ENCODE data around the gene EEF1AKMT1. TPM values are rescaled to one million over a fixed set of nuclear protein-coding genes. Genes with fewer than 3 reads are reported as not detected.
A peak's percentile ranks its signal among the peaks of the same experiment; 100 is the strongest.

EEF1AKMT1 gene
- total RNA-seq, 1 donor from 2014 or later = 5.3 TPM

- H3K27me3 ChIP-seq (ENCODE audit: control insufficient read depth, insufficient read depth, low read length) = peaks cover 1% of the 10 kb centered on the region
- peak overlapping the region; percentile 56 for H3K4me3 ChIP-seq (ENCODE audit: low read depth, low read length)
- no peak for TF ChIP-seq CTCF (IDR thresholded peaks at IDR 0.05; ENCODE audit: insufficient read depth, low read length, severe bottlenecking)
- no peaks in the 10 kb centered on the region for H3K36me3 ChIP-seq (ENCODE audit: control insufficient read depth, insufficient read depth, low read length)
- DNase-seq (ENCODE audit: low read depth) (no peak), FAIRE-seq (no peak)
Observed at GRCh38 chr13:20704459-20705069, 69.2 kb downstream of the EEF1AKMT1 start.

GRCh38 chr13:20703780-20704458 lies 69.8 kb downstream of the EEF1AKMT1 start:
- TF ChIP-seq CTCF (IDR thresholded peaks at IDR 0.05; ENCODE audit: insufficient read depth, low read length, severe bottlenecking) = peak; percentile 53
- H3K4me3 ChIP-seq (ENCODE audit: low read depth, low read length) = peak overlapping the region; percentile 56
- DNase-seq (ENCODE audit: low read depth) = peak; percentile 59
- H3K27me3 ChIP-seq (ENCODE audit: control insufficient read depth, insufficient read depth, low read length) = peaks cover 1% of the 10 kb centered on the region
- FAIRE-seq = no peak
- no peaks in the 10 kb centered on the region for H3K36me3 ChIP-seq (ENCODE audit: control insufficient read depth, insufficient read depth, low read length)

- H3K4me3 ChIP-seq (ENCODE audit: low read depth, low read length) = peak within 1 kb of the TSS; percentile 56
- peaks cover 1% of the 10 kb centered on the region for H3K27me3 ChIP-seq (ENCODE audit: control insufficient read depth, insufficient read depth, low read length)
- DNase-seq (ENCODE audit: low read depth) (no peak), FAIRE-seq (no peak)
- TF ChIP-seq CTCF (IDR thresholded peaks at IDR 0.05; ENCODE audit: insufficient read depth, low read length, severe bottlenecking) = no peak
- no peaks in the 10 kb centered on the region for H3K36me3 ChIP-seq (ENCODE audit: control insufficient read depth, insufficient read depth, low read length)
Observed at GRCh38 chr13:20702915-20703779, 70.6 kb downstream of the EEF1AKMT1 start, which contains the start of gene IL17D. IL17D (plus strand) TSS chr13:20703699; CDS start chr13:20704002, 303 bp downstream.

GRCh38 chr13:20702530-20702914 lies 71.2 kb downstream of the EEF1AKMT1 start:
- DNase-seq (ENCODE audit: low read depth) (peak; percentile 12), FAIRE-seq (no peak)
- H3K36me3 ChIP-seq (ENCODE audit: control insufficient read depth, insufficient read depth, low read length) = no peaks in the 10 kb centered on the region
- no peak for TF ChIP-seq CTCF (IDR thresholded peaks at IDR 0.05; ENCODE audit: insufficient read depth, low read length, severe bottlenecking)
- H3K27me3 ChIP-seq (ENCODE audit: control insufficient read depth, insufficient read depth, low read length) = peaks cover 1% of the 10 kb centered on the region
- peak overlapping the region; percentile 56 for H3K4me3 ChIP-seq (ENCODE audit: low read depth, low read length)

GRCh38 chr13:20701461-20701860 lies 72.3 kb downstream of the EEF1AKMT1 start:
- no peak overlapping the region for H3K4me3 ChIP-seq (ENCODE audit: low read depth, low read length)
- H3K27me3 ChIP-seq (ENCODE audit: control insufficient read depth, insufficient read depth, low read length) = peaks cover 1% of the 10 kb centered on the region
- no peaks in the 10 kb centered on the region for H3K36me3 ChIP-seq (ENCODE audit: control insufficient read depth, insufficient read depth, low read length)
- TF ChIP-seq CTCF (IDR thresholded peaks at IDR 0.05; ENCODE audit: insufficient read depth, low read length, severe bottlenecking) = no peak
- FAIRE-seq (no peak), DNase-seq (ENCODE audit: low read depth) (no peak)

Data from bronchial epithelial cell (primary cell).